Endothelial cell of umbilical vein (primary cell): ENCODE data around the gene UTS2R. TPM values are rescaled to one million over a fixed set of nuclear protein-coding genes. Genes with fewer than 3 reads are reported as not detected.

ENCODE experiments used
- BruUV-seq: library from RNA; stranded (reverse); fragments of 400-500 nt; replicated peaks from 2 replicates; lab custom pipeline; 2021; lab: Mats Ljungman, UMichigan
- CTCF ChIA-PET: fragments of 300-600, 350-600 bp; sonication (Branson Sonifier 250); formaldehyde crosslinking; loops from one replicate; lab custom pipeline; 2021; ENCODE audit warnings: antibody characterized with exemption, inconsistent platforms; lab: Charles Lee
- POLR2A ChIA-PET: fragments of 300-600, 350-600 bp; sonication (Branson Sonifier 250); formaldehyde crosslinking; loops from one replicate; lab custom pipeline; 2021; ENCODE audit warnings: antibody characterized with exemption, inconsistent platforms; lab: Charles Lee
- DNase-seq: peaks from one replicate; pipeline ENCODE4 v3.0.0-alpha.2; 2011; ENCODE audit warnings: low read depth, low spot score
- FAIRE-seq: peaks from 2 replicates; lab custom pipeline; 2011; peaks lifted over from hg19 to GRCh38; lab: Jason Lieb, UNC
- H2AFZ ChIP-seq: 2 replicates; pipeline ENCODE4 v1.6.0; 2012; ENCODE audit warnings: low read depth, low read length, control low read depth, inconsistent platforms
- H3K27ac ChIP-seq: 2 replicates; pipeline ENCODE4 v1.5.1; 2011; ENCODE audit warnings: low read depth, mild to moderate bottlenecking, control low read depth, low read length, moderate library complexity; ENCODE audit not compliant: insufficient read depth
- H3K27me3 ChIP-seq, 2 experiments: 2 replicates each; pipeline versions ENCODE4 v1.6.0 to v1.6.1; 2011; ENCODE audit warnings: low read length in 2 of 2, mixed read lengths in 1 of 2; ENCODE audit not compliant: control insufficient read depth in 2 of 2, insufficient read depth in 2 of 2
- H3K36me3 ChIP-seq, 2 experiments: 2 replicates in 1 of 2; 3 replicates in 1 of 2; pipeline ENCODE4 v1.5.1; 2011; ENCODE audit warnings: low read length in 2 of 2, mild to moderate bottlenecking in 1 of 2, moderate library complexity in 1 of 2; ENCODE audit not compliant: control insufficient read depth in 2 of 2, insufficient read depth in 2 of 2; ENCODE audit errors: extremely low read depth in 1 of 2
- H3K4me1 ChIP-seq: 3 replicates; pipeline ENCODE4 v1.5.1; 2011; ENCODE audit warnings: mild to moderate bottlenecking, low read length; ENCODE audit not compliant: control insufficient read depth, insufficient read depth; ENCODE audit errors: extremely low read depth
- H3K4me2 ChIP-seq: 2 replicates; pipeline ENCODE4 v1.6.1; 2011; ENCODE audit warnings: low read length, control low read depth, mixed read lengths; ENCODE audit not compliant: insufficient read depth
- H3K4me3 ChIP-seq, 3 experiments: fragments of 200-600 bp in 1 of 3; sonication (generic), shearing (Covaris generic) in 1 of 3; replicated peaks in 1 of 3; 2 replicates each; pipeline ENCODE4 v1.5.1; 2011 to 2016; ENCODE audit warnings: control low read depth in 3 of 3, low read length in 3 of 3, mild to moderate bottlenecking in 2 of 3, inconsistent platforms in 1 of 3, low read depth in 1 of 3, moderate library complexity in 1 of 3; ENCODE audit not compliant: insufficient read depth in 1 of 3
- H3K79me2 ChIP-seq: 2 replicates; pipeline ENCODE4 v1.6.0; 2012; ENCODE audit warnings: low read length, inconsistent platforms; ENCODE audit not compliant: control insufficient read depth, insufficient read depth
- H3K9ac ChIP-seq: replicated peaks from 2 replicates; pipeline ENCODE3; 2011; ENCODE audit warnings: low read length, control low read depth; ENCODE audit not compliant: insufficient read depth; ENCODE audit errors: extremely low read depth
- H3K9me1 ChIP-seq: replicated peaks from 3 replicates; pipeline ENCODE4 v1.6.0; 2011; ENCODE audit warnings: mild to moderate bottlenecking, low read length; ENCODE audit not compliant: control insufficient read depth, insufficient read depth; ENCODE audit errors: extremely low read depth
- H3K9me3 ChIP-seq: replicated peaks from 2 replicates; pipeline ENCODE4 v1.5.1; 2012; ENCODE audit warnings: low read length, inconsistent platforms; ENCODE audit not compliant: control insufficient read depth, insufficient read depth
- H4K20me1 ChIP-seq: replicated peaks from 2 replicates; pipeline ENCODE3; 2011; ENCODE audit warnings: mild to moderate bottlenecking, low read length; ENCODE audit not compliant: control insufficient read depth, insufficient read depth; ENCODE audit errors: extremely low read depth
- CTCF ChIP-seq, 2 donors: IDR thresholded peaks; 1 replicate in 1 of 2; 2 replicates in 1 of 2; pipeline ENCODE4 v1.5.1; 2011; ENCODE audit warnings: low read length in 2 of 2, mild to moderate bottlenecking in 2 of 2, moderate library complexity in 2 of 2, control low read depth in 1 of 2, inconsistent platforms in 1 of 2, low read depth in 1 of 2; ENCODE audit not compliant: insufficient read depth in 1 of 2; ENCODE audit errors: extremely low read depth in 1 of 2
- EZH2 ChIP-seq: IDR thresholded peaks from 2 replicates; pipeline ENCODE4 v1.6.1; 2012; ENCODE audit warnings: borderline replicate concordance, low read depth, mild to moderate bottlenecking, moderate library complexity, low read length, inconsistent platforms; ENCODE audit not compliant: severe bottlenecking
- FOS ChIP-seq: IDR thresholded peaks from 2 replicates; pipeline ENCODE4 v1.6.1; 2011; ENCODE audit warnings: mild to moderate bottlenecking, low read length, moderate library complexity, borderline replicate concordance; ENCODE audit not compliant: insufficient read depth
- GATA2 ChIP-seq: IDR thresholded peaks from 2 replicates; pipeline ENCODE4 v1.7.0; 2011; ENCODE audit warnings: low read depth, mild to moderate bottlenecking, moderate library complexity, mixed read lengths, low read length; ENCODE audit not compliant: insufficient read length, insufficient read depth
- JUN ChIP-seq: IDR thresholded peaks from 2 replicates; pipeline ENCODE4 v1.6.1; 2011; ENCODE audit warnings: borderline replicate concordance, low read depth; ENCODE audit not compliant: insufficient read length, insufficient read depth
- MAX ChIP-seq: IDR thresholded peaks from 2 replicates; pipeline ENCODE4 v1.6.1; 2011; ENCODE audit not compliant: insufficient read depth, insufficient read length
- MYC ChIP-seq: IDR thresholded peaks from one replicate; pipeline ENCODE4 v1.6.1; 2011; ENCODE audit warnings: mild to moderate bottlenecking, low read depth, low read length
- POLR2A ChIP-seq: IDR thresholded peaks from 2 replicates; pipeline ENCODE4 v1.6.1; 2012; ENCODE audit warnings: low read depth, mild to moderate bottlenecking, control low read depth, low read length
- POLR2AphosphoS5 ChIP-seq: IDR thresholded peaks from 2 replicates; pipeline ENCODE4 v1.6.1; 2012; ENCODE audit warnings: low read depth, mild to moderate bottlenecking, control low read depth, low read length, moderate library complexity; ENCODE audit not compliant: insufficient read depth
- dilution Hi-C: fragments of 300-500 bp; cut with MboI; formaldehyde crosslinking; loops from one replicate; pipeline ENCODE4 v1.15.0; 2019; ENCODE audit warnings: low sequenced_read_pairs; ENCODE audit not compliant: extremely low pct_ligation_motif_present
- intact Hi-C: fragments of 100-400 bp; cut with micrococcal nuclease; formaldehyde crosslinking; loops from one replicate; pipeline ENCODE4 v1.10.0; 2022
- polyA plus RNA-seq, 4 experiments: library from polyadenylated mRNA; depleted of rRNA in 3 of 4; stranded (reverse) in 3 of 4; unstranded in 1 of 4; fragments of >200 nt; gene quantifications; 2 replicates each; pipeline versions ENCODE4 v1.2.1 to v1.2.3, GENCODE V29; 2011 to 2012; ENCODE audit warnings: missing spikeins in 1 of 4
- total RNA-seq: library from RNA; stranded (reverse); gene quantifications from 2 replicates; pipeline ENCODE4 v1.2.3, GENCODE V29; 2021

Gene UTS2R
- total and polyA plus RNA-seq, 2 donors (not counting 3 experiments of a cell fraction or from before 2014, with no cell fraction given), result not detected

GRCh38 chr17:82375359-82376041, 3.9 kb downstream of the UTS2R start:
- Histone ChIP-seq H3K9me1 (no peaks in the 10 kb centered on the region), H3K4me2 (no peak overlapping the region), H3K79me2 (no peaks in the 10 kb centered on the region), H4K20me1 (no peaks in the 10 kb centered on the region), H3K4me1 (no peaks in the 10 kb centered on the region), H3K9me3 (no peaks in the 10 kb centered on the region), H3K9ac (no peak overlapping the region), H3K27ac (no peak overlapping the region), H3K4me3 (no peak overlapping the region), H2AFZ (no peak overlapping the region), H3K27me3 (peaks cover 26 to 28% of the 10 kb centered on the region in 2 experiments), H3K36me3 (no peaks in the 10 kb centered on the region)
- BruUV-seq, result no TSS peak
- no peak for DNase-seq
- intact Hi-C loops (no loop called here), dilution Hi-C loops (no loop called here)
- no peak for FAIRE-seq
- ChIA-PET POLR2A (no interaction called here), CTCF (no interaction called here)
- TF ChIP-seq FOS (no peak), CTCF (IDR thresholded peaks at IDR 0.05; ENCODE audit: extremely low read depth in 1 of 2, insufficient read depth in 1 of 2, low read depth in 1 of 2, low read length in 2 of 2) (no peak), POLR2A (no peak), JUN (no peak), MYC (no peak), EZH2 (no peak), GATA2 (no peak), MAX (no peak), POLR2AphosphoS5 (no peak)
